ENCODE results near the gene IFITM1.

- TF ChIP-seq POLR2A (IDR thresholded peaks at IDR 0.05) (no peak), CTCF (IDR thresholded peaks at IDR 0.05 in 8 of 11, conservative IDR thresholded peaks at IDR 0.05 in 3 of 11) (no peak), POLR2AphosphoS5 (IDR thresholded peaks at IDR 0.05) (no peak)
These were observed 22.9 kb downstream of the IFITM1 start for GRCh38 chr11:336659-337198.
